GM12878 (cell line): ENCODE data around the gene SEC61A1. TPM values are rescaled to one million over a fixed set of nuclear protein-coding genes. Genes with fewer than 3 reads are reported as not detected.

ENCODE experiments used
- ATAC-seq: fragments of 200-7000 bp; cut with Tn5 transposase; 3 replicates; pipeline ENCODE4 v1.9.1; 2020; ENCODE audit warnings: mild to moderate bottlenecking, moderate library complexity
- BruUV-seq: library from RNA; stranded (reverse); fragments of 400-500 nt; replicated peaks from 2 replicates; lab custom pipeline; 2021; lab: Mats Ljungman, UMichigan
- CTCF ChIA-PET: fragments of 300-600 bp; sonication (Branson Sonifier 250); formaldehyde crosslinking; extraction: SDS; loops from one replicate; lab custom pipeline; 2021; ENCODE audit warnings: inconsistent platforms; lab: Yijun Ruan, JAX
- POLR2A ChIA-PET: fragments of 350-600 bp; formaldehyde crosslinking; extraction: SDS; loops from one replicate; lab custom pipeline; 2021; ENCODE audit warnings: inconsistent platforms; lab: Charles Lee
- RAD21 ChIA-PET: fragments of 300-600 bp; sonication (Branson Sonifier 250); formaldehyde crosslinking; loops from one replicate; lab custom pipeline; 2023; ENCODE audit warnings: antibody characterized with exemption; ENCODE audit not compliant: unreplicated experiment; lab: Charles Lee
- SMC1A ChIA-PET: fragments of 300-600 bp; sonication (Branson Sonifier 250); formaldehyde crosslinking; loops from one replicate; lab custom pipeline; 2023; ENCODE audit not compliant: unreplicated experiment, uncharacterized antibody; lab: Charles Lee
- DNase-seq: peaks from one replicate; pipeline ENCODE4 v3.0.0-alpha.2; 2011; ENCODE audit warnings: low read depth, low spot score
- FAIRE-seq: peaks from 3 replicates; lab custom pipeline; 2011; peaks lifted over from hg19 to GRCh38; lab: Jason Lieb, UNC
- H2AFZ ChIP-seq: 2 replicates; pipeline ENCODE4 v1.6.0; 2011; ENCODE audit warnings: low read depth, low read length, control low read depth; ENCODE audit not compliant: control insufficient read depth
- H3K27ac ChIP-seq: 2 replicates; pipeline ENCODE4 v1.5.1; 2011; ENCODE audit warnings: control low read depth; ENCODE audit not compliant: control insufficient read depth, insufficient read depth
- H3K27me3 ChIP-seq, 2 experiments: replicated peaks in 1 of 2; 2 replicates each; pipeline versions ENCODE4 v1.6.0 to v1.6.1; 2011; ENCODE audit warnings: low read length in 1 of 2; ENCODE audit not compliant: control insufficient read depth in 2 of 2, insufficient read depth in 2 of 2
- H3K36me3 ChIP-seq, 2 experiments: 2 replicates each; pipeline ENCODE4 v1.5.1; 2011; ENCODE audit warnings: low read length in 1 of 2; ENCODE audit not compliant: control insufficient read depth in 2 of 2, insufficient read depth in 2 of 2
- H3K4me1 ChIP-seq: 2 replicates; pipeline ENCODE4 v1.6.1; 2011; ENCODE audit warnings: mild to moderate bottlenecking, low read length, moderate library complexity, mixed read lengths; ENCODE audit not compliant: control insufficient read depth, insufficient read depth
- H3K4me2 ChIP-seq: 2 replicates; pipeline ENCODE4 v1.6.0; 2011; ENCODE audit warnings: control low read depth; ENCODE audit not compliant: control insufficient read depth, insufficient read depth
- H3K4me3 ChIP-seq: fragments of 200-600 bp; sonication (generic); 2 replicates; pipeline ENCODE4 v1.5.1; 2016
- H3K79me2 ChIP-seq: 2 replicates; pipeline ENCODE4 v1.6.0; 2011; ENCODE audit warnings: low read length; ENCODE audit not compliant: control insufficient read depth, insufficient read depth
- H3K9ac ChIP-seq: 2 replicates; pipeline ENCODE4 v1.8.0; 2011; ENCODE audit warnings: low read length, control low read depth, mixed read lengths; ENCODE audit not compliant: control insufficient read depth, insufficient read depth
- H3K9me3 ChIP-seq: replicated peaks from 3 replicates; pipeline ENCODE4 v1.5.1; 2011; ENCODE audit warnings: mild to moderate bottlenecking, low read length; ENCODE audit not compliant: control insufficient read depth, insufficient read depth
- H4K20me1 ChIP-seq: 2 replicates; pipeline ENCODE4 v1.6.0; 2011; ENCODE audit not compliant: control insufficient read depth, insufficient read depth
- EGR1 ChIP-seq, 2 experiments: IDR thresholded peaks; 1 replicate in 1 of 2; 2 replicates in 1 of 2; pipeline ENCODE4 v1.6.1; 2011 to 2012; ENCODE audit warnings: low read depth in 2 of 2, low read length in 2 of 2, borderline replicate concordance in 1 of 2, mild to moderate bottlenecking in 1 of 2, moderate library complexity in 1 of 2
- PAX8 ChIP-seq: fragments of 450-650 bp; IDR thresholded peaks from 2 replicates; pipeline ENCODE4 v1.6.1; 2017; ENCODE audit warnings: mild to moderate bottlenecking, moderate library complexity
- RAD51 ChIP-seq: fragments of 450-650 bp; IDR thresholded peaks from 2 replicates; pipeline ENCODE4 v1.6.1; 2016; ENCODE audit warnings: moderate library complexity, mild to moderate bottlenecking, inconsistent platforms
- RB1 ChIP-seq: fragments of 450-650 bp; formaldehyde crosslinking; IDR thresholded peaks from 2 replicates; pipeline ENCODE4 v1.6.1; 2017; ENCODE audit warnings: mild to moderate bottlenecking, borderline replicate concordance
- SMAD1 ChIP-seq: fragments of 450-650 bp; IDR thresholded peaks from 2 replicates; pipeline ENCODE4 v1.6.1; 2018; ENCODE audit warnings: mild to moderate bottlenecking, low read depth; ENCODE audit not compliant: partially characterized antibody
- TARDBP ChIP-seq: IDR thresholded peaks from 2 replicates; pipeline ENCODE4 v1.6.1; 2016; ENCODE audit warnings: borderline replicate concordance
- TBL1XR1 ChIP-seq: IDR thresholded peaks from 2 replicates; pipeline ENCODE4 v1.6.1; 2012; ENCODE audit warnings: low read depth, low read length, improper control_type of control experiment
- TCF3 ChIP-seq: IDR thresholded peaks from 2 replicates; pipeline ENCODE4 v1.6.1; 2012; ENCODE audit warnings: low read depth, mild to moderate bottlenecking, low read length, borderline replicate concordance; ENCODE audit not compliant: insufficient read depth
- ZSCAN29 ChIP-seq: fragments of 450-650 bp; IDR thresholded peaks from 2 replicates; pipeline ENCODE4 v1.6.1; 2017; ENCODE audit warnings: mild to moderate bottlenecking, moderate library complexity
- WGBS: methylation state at CpG from one replicate; pipeline ENCODE4 v1.1.6; 2016; ENCODE audit warnings: low lambda C conversion rate; ENCODE audit not compliant: insufficient replicate concordance, insufficient coverage; ENCODE audit errors: missing lambda C conversion rate; 5-methylcytosine and 5-hydroxymethylcytosine counted together
- in situ Hi-C: fragments of 300-500 bp; cut with MboI; formaldehyde crosslinking; loops from 9 replicates; pipeline ENCODE4 v1.14.3; 2018; ENCODE audit warnings: mixed read lengths
- intact Hi-C: fragments of 100-400 bp; cut with micrococcal nuclease; formaldehyde crosslinking; loops from one replicate; pipeline ENCODE4 v1.14.2; 2022; ENCODE audit not compliant: unreplicated experiment
- polyA plus RNA-seq, 11 experiments: library from polyadenylated mRNA; depleted of rRNA in 4 of 11; unstranded in 6 of 11; stranded (reverse) in 5 of 11; fragments of >200 nt; fragmentation: Nextera tagmentation in 4 of 11; fragmentation: Illumina TruSeq in 1 of 11; extraction: Ambion mirVana in 4 of 11; extraction: Trizol in 1 of 11; gene quantifications; 1 replicate in 1 of 11; 2 replicates in 10 of 11; pipeline versions ENCODE4 v1.2.1 to v1.2.3, GENCODE V29; 2011 to 2016; ENCODE audit warnings: inconsistent platforms in 2 of 11, missing spikeins in 2 of 11, low read depth in 1 of 11
- total RNA-seq, 4 experiments: library from RNA; depleted of rRNA in 3 of 4; stranded (reverse); fragments of >200 nt in 3 of 4; fragmentation: Illumina TruSeq in 1 of 4; extraction: Trizol in 1 of 4; gene quantifications; 2 replicates each; pipeline versions ENCODE4 v1.2.1 to v1.2.3, GENCODE V29; 2013 to 2021

The SEC61A1 gene
- total and polyA plus RNA-seq, 10 of the 15 experiments (the other 5 are each of a cell fraction or from before 2014, with no cell fraction given), result 5.2 to 265 (median 142) TPM

DNA sequence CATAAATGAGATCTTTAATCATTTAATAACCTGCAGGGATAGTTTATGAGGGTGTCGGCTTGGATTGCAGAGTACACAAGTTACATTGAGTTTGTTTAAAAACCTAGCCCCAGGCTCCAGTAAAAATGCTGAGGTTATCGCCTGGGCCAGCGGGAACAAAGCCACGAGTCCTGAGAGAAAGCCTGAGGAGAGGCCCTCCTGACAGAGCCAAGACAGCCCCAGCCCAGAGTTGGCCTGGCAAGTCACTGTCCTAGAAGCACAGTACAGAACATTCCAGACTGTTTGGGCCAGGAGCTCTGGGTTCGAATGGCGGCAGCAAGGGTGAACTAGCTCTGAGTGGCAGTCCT is 32.4 kb downstream of the SEC61A1 start:
- BruUV-seq, result no TSS peak
- H4K20me1 ChIP-seq, result no peaks in the 10 kb centered on the region
- peaks cover 6 to 26% of the 10 kb centered on the region in 2 experiments; a peak in 3 of 4 replicates for H3K36me3 ChIP-seq

GRCh38 chr3:128089135-128089534 is 36.9 kb downstream of the SEC61A1 start:
- DNase-seq (no peak), FAIRE-seq (no peak), ATAC-seq (no peak)
- Histone ChIP-seq H3K4me2 (no peak overlapping the region), H3K9me3 (no peaks in the 10 kb centered on the region), H3K36me3 (peaks cover 11 to 18% of the 10 kb centered on the region in 2 experiments; a peak in 3 of 4 replicates), H3K27me3 (no peaks in the 10 kb centered on the region), H3K4me1 (no peaks in the 10 kb centered on the region), H3K4me3 (no peak overlapping the region), H3K9ac (no peak overlapping the region), H3K79me2 (no peaks in the 10 kb centered on the region), H3K27ac (no peak overlapping the region), H2AFZ (no peak overlapping the region), H4K20me1 (no peaks in the 10 kb centered on the region)
- in situ Hi-C loops (loop anchor here (25.0 kb wide), 1 partner anchor 523 kb away; no protein-coding TSS in a partner anchor), intact Hi-C loops (no loop called here)
- ChIA-PET POLR2A (no interaction called here), RAD21 (no interaction called here), SMC1A (interaction anchor here (0.9 kb wide), 1 partner anchor 44 kb away, joined by 4 read pairs; no protein-coding TSS in a partner anchor), CTCF (interaction anchor here (1.7 kb wide), 1 partner anchor 45 kb away, joined by 7 read pairs; no protein-coding TSS in a partner anchor)
- WGBS, result 93% methylated on average over 1 of the region's 1 CpG
- no TSS peak for BruUV-seq
- TF ChIP-seq TCF3 (no peak), RAD51 (no peak), EGR1 (IDR thresholded peaks at IDR 0.05; ENCODE audit: borderline replicate concordance in 1 of 2, low read depth in 2 of 2, low read length in 2 of 2) (no peak), SMAD1 (no peak), TBL1XR1 (no peak), RB1 (no peak)

More for the DNA sequence above, 32.4 kb downstream of the SEC61A1 start:
- in situ Hi-C loops, result loop anchor here (25.0 kb wide), 1 partner anchor 528 kb away; no protein-coding TSS in a partner anchor
- Histone ChIP-seq H3K27ac (no peak overlapping the region), H3K4me1 (no peaks in the 10 kb centered on the region), H3K4me3 (no peak overlapping the region), H3K9ac (no peak overlapping the region), H3K79me2 (no peaks in the 10 kb centered on the region), H3K9me3 (no peaks in the 10 kb centered on the region), H2AFZ (no peak overlapping the region), H3K27me3 (no peaks in the 10 kb centered on the region), H3K4me2 (no peak overlapping the region)
- TF ChIP-seq TARDBP (no peak), ZSCAN29 (no peak), PAX8 (no peak)
- no peak for DNase-seq
- RAD21 ChIA-PET, result no interaction called here
- SMC1A ChIA-PET, result no interaction called here
- FAIRE-seq, result no peak
- POLR2A ChIA-PET, result no interaction called here
- 93% methylated on average over 6 of the region's 6 CpGs for WGBS
- CTCF ChIA-PET, result interaction anchor here (1.7 kb wide), 1 partner anchor 9 kb away, joined by 4 read pairs; no protein-coding TSS in a partner anchor
- intact Hi-C loops, result no loop called here
- ATAC-seq, result no peak
